CD14-positive monocyte (primary cell): Measurements from ENCODE around the gene GPC6. TPM values are rescaled to one million over a fixed set of nuclear protein-coding genes. Genes with fewer than 3 reads are reported as not detected.

Experiments used
- DNase-seq, 3 donors: peaks; one replicate each; pipeline ENCODE4 v3.0.0-alpha.2; 2011 to 2022
- H2AFZ ChIP-seq: 2 replicates; pipeline ENCODE4 v1.6.0; 2012; ENCODE audit warnings: mild to moderate bottlenecking, low read depth, low read length, inconsistent platforms; ENCODE audit not compliant: insufficient read depth, poor library complexity, severe bottlenecking
- H3K27ac ChIP-seq, 2 donors: 1 replicate in 1 of 2; 2 replicates in 1 of 2; pipeline ENCODE4 v1.5.1; 2012 to 2013; ENCODE audit warnings: low read length in 2 of 2, control low read depth in 1 of 2, inconsistent platforms in 1 of 2, low read depth in 1 of 2, mild to moderate bottlenecking in 1 of 2
- H3K27me3 ChIP-seq, 2 donors: one replicate each; pipeline versions ENCODE4 v1.6.0 to v1.6.1; 2011 to 2013; ENCODE audit warnings: low read length in 2 of 2; ENCODE audit not compliant: control insufficient read depth in 2 of 2, insufficient read depth in 2 of 2
- H3K36me3 ChIP-seq, 2 donors: replicated peaks in 1 of 2; 1 replicate in 1 of 2; 2 replicates in 1 of 2; pipeline versions ENCODE4 v1.5.1 to v1.6.1; 2012 to 2013; ENCODE audit warnings: low read length in 2 of 2, control low read depth in 1 of 2, inconsistent platforms in 1 of 2, mild to moderate bottlenecking in 1 of 2; ENCODE audit not compliant: insufficient read depth in 2 of 2, control insufficient read depth in 1 of 2
- H3K4me1 ChIP-seq, 2 donors: 1 replicate in 1 of 2; 2 replicates in 1 of 2; pipeline versions ENCODE4 v1.5.1 to v1.6.1; 2012 to 2013; ENCODE audit warnings: low read length in 2 of 2, control low read depth in 1 of 2, inconsistent platforms in 1 of 2, mild to moderate bottlenecking in 1 of 2, moderate library complexity in 1 of 2; ENCODE audit not compliant: insufficient read depth in 2 of 2, control insufficient read depth in 1 of 2
- H3K4me2 ChIP-seq: replicated peaks from 2 replicates; pipeline ENCODE3; 2012; ENCODE audit warnings: low read length, moderate library complexity, mild to moderate bottlenecking; ENCODE audit not compliant: poor library complexity, severe bottlenecking; ENCODE audit errors: extremely low read depth
- H3K4me3 ChIP-seq, 3 experiments: fragments of 200-600 bp in 1 of 3; sonication (generic) in 1 of 3; replicated peaks in 1 of 3; 1 replicate in 2 of 3; 2 replicates in 1 of 3; pipeline ENCODE4 v1.5.1; 2011 to 2013; ENCODE audit warnings: low read length in 3 of 3, mild to moderate bottlenecking in 3 of 3, control low read depth in 2 of 3, low read depth in 2 of 3, inconsistent platforms in 1 of 3, moderate library complexity in 1 of 3
- H3K79me2 ChIP-seq: 2 replicates; pipeline ENCODE4 v1.6.0; 2012; ENCODE audit warnings: mild to moderate bottlenecking, control low read depth, inconsistent platforms, low read length, moderate library complexity; ENCODE audit not compliant: insufficient read depth
- H3K9ac ChIP-seq: 2 replicates; pipeline ENCODE4 v1.6.0; 2017; ENCODE audit warnings: low read length, mild to moderate bottlenecking; ENCODE audit not compliant: insufficient read depth, poor library complexity, severe bottlenecking
- H3K9me3 ChIP-seq, 2 donors: replicated peaks in 1 of 2; 1 replicate in 1 of 2; 2 replicates in 1 of 2; pipeline versions ENCODE4 v1.5.1 to v1.6.1; 2012 to 2013; ENCODE audit warnings: low read length in 2 of 2, control low read depth in 1 of 2; ENCODE audit not compliant: control insufficient read depth in 1 of 2, insufficient read depth in 1 of 2
- H4K20me1 ChIP-seq: 2 replicates; pipeline ENCODE4 v1.6.0; 2012; ENCODE audit warnings: mild to moderate bottlenecking, low read length, control low read depth, moderate library complexity; ENCODE audit not compliant: insufficient read depth
- H3K27ac Mint-ChIP-seq, 7 donors: one replicate each; pipeline ENCODE4 v1.8.0; 2020; ENCODE audit warnings: mild to moderate bottlenecking in 7 of 7, mixed read lengths in 7 of 7, moderate library complexity in 6 of 7, inconsistent platforms in 2 of 7
- H3K27me3 Mint-ChIP-seq, 3 donors: one replicate each; pipeline ENCODE4 v1.8.0; 2021 to 2022; ENCODE audit warnings: low read depth in 3 of 3, mild to moderate bottlenecking in 3 of 3, mixed read lengths in 3 of 3, moderate library complexity in 3 of 3, inconsistent platforms in 1 of 3
- H3K36me3 Mint-ChIP-seq, 2 donors: one replicate each; pipeline ENCODE4 v1.8.0; 2020; ENCODE audit warnings: mixed read lengths in 2 of 2, inconsistent platforms in 1 of 2, mild to moderate bottlenecking in 1 of 2
- H3K4me1 Mint-ChIP-seq: one replicate; pipeline ENCODE4 v1.8.0; 2020; ENCODE audit warnings: mild to moderate bottlenecking, mixed read lengths
- H3K4me3 Mint-ChIP-seq, 2 donors: one replicate each; pipeline ENCODE4 v1.8.0; 2020; ENCODE audit warnings: mild to moderate bottlenecking in 2 of 2, mixed read lengths in 2 of 2, moderate library complexity in 1 of 2
- H3K9me3 Mint-ChIP-seq, 7 donors: one replicate each; pipeline ENCODE4 v1.8.0; 2020 to 2022; ENCODE audit warnings: mixed read lengths in 7 of 7, mild to moderate bottlenecking in 6 of 7, moderate library complexity in 6 of 7, inconsistent platforms in 2 of 7
- WGBS: methylation state at CpG from one replicate; pipeline ENCODE4 v1.1.5; 2013; ENCODE audit warnings: missing lambda C conversion rate; ENCODE audit not compliant: insufficient coverage; 5-methylcytosine and 5-hydroxymethylcytosine counted together
- intact Hi-C, 2 donors: fragments of 100-400 bp; cut with micrococcal nuclease; formaldehyde crosslinking; loops; one replicate each; pipeline versions ENCODE4 v1.15.0 to v1.15.1; 2023
- polyA plus RNA-seq, 3 donors: library from polyadenylated mRNA; depleted of rRNA in 1 of 3; unstranded in 2 of 3; stranded (reverse) in 1 of 3; fragments of 300-500 nt in 2 of 3; fragments of >200 nt in 1 of 3; fragmentation: Illumina TruSeq in 2 of 3; gene quantifications; 1 replicate in 2 of 3; 2 replicates in 1 of 3; pipeline ENCODE4 v1.2.3, GENCODE V29; 2012 to 2021
- TF ChIP-seq, protein P1 (sequence below): fragments of 200-600 bp; IDR thresholded peaks from one replicate; pipeline ENCODE4 v1.8.0; 2022; ENCODE audit warnings: antibody characterized with exemption, mild to moderate bottlenecking

Gene GPC6
- polyA plus RNA-seq, 3 donors, result not detected

DNA sequence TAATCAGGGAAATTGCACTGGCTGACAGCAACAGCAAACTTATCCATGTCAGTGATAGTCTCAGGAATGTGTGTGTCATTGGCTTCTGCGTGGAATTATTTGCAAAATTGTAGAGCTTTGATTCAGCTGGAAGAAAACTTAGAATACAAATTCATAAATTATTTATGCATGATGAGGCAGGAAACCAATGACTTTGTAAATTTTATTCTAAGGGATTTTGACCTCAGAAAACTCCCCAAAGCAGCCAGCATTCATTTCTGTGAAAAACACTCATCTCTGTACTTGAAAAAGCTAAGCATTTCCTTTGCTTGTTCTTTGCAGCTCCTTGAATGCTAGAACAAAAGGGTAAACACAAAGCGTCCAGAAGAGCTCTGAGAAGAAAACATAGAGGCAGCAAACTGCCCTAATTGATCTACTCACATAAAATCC is 1090.5 kb downstream of the GPC6 start:
- no peaks in the 10 kb centered on the region for H3K79me2 ChIP-seq
- no peak overlapping the region for H3K27ac ChIP-seq
- intact Hi-C loops, result no loop called here
- no peaks in the 10 kb centered on the region for H3K27me3 ChIP-seq
- no peak overlapping the region for H3K4me2 ChIP-seq
- TF ChIP-seq, protein P1, sequence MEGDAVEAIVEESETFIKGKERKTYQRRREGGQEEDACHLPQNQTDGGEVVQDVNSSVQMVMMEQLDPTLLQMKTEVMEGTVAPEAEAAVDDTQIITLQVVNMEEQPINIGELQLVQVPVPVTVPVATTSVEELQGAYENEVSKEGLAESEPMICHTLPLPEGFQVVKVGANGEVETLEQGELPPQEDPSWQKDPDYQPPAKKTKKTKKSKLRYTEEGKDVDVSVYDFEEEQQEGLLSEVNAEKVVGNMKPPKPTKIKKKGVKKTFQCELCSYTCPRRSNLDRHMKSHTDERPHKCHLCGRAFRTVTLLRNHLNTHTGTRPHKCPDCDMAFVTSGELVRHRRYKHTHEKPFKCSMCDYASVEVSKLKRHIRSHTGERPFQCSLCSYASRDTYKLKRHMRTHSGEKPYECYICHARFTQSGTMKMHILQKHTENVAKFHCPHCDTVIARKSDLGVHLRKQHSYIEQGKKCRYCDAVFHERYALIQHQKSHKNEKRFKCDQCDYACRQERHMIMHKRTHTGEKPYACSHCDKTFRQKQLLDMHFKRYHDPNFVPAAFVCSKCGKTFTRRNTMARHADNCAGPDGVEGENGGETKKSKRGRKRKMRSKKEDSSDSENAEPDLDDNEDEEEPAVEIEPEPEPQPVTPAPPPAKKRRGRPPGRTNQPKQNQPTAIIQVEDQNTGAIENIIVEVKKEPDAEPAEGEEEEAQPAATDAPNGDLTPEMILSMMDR, result no peak
- no peak overlapping the region for H3K4me3 ChIP-seq
- Mint-ChIP-seq H3K27me3 (peaks cover 0 to 2% (median 0%) of the 10 kb centered on the region in 3 donors), H3K4me1 (no peaks in the 10 kb centered on the region), H3K27ac (no peak overlapping the region), H3K9me3 (peaks cover 0 to 4% (median 0%) of the 10 kb centered on the region in 7 donors), H3K36me3 (no peaks in the 10 kb centered on the region), H3K4me3 (no peak overlapping the region)
- H3K9me3 ChIP-seq, result no peaks in the 10 kb centered on the region
- H3K36me3 ChIP-seq, result no peaks in the 10 kb centered on the region
- no CpG with 5 or more reads among the region's 2 CpGs for WGBS
- no peak overlapping the region for H2AFZ ChIP-seq
- DNase-seq, result no peak
- no peak overlapping the region for H3K9ac ChIP-seq
- no peaks in the 10 kb centered on the region for H3K4me1 ChIP-seq
- H4K20me1 ChIP-seq, result no peaks in the 10 kb centered on the region

DNA sequence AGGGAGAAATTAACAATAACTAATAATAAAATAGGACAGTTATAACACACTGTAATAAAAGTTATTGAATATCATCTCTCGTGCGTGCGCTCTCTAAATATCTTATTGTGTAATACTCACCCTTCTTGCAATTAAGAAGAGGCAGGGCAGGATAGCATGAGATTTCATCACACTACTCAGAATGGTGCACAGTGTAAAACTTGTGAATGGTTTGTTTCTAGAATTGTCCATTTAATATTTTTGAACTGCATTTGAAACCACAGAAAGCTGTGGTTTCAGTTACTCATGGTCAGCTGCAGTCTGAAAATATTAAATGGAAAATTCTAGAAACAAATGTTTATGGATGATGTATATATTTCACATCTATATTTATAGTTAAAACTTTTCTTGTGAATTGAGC is 1091.8 kb downstream of the GPC6 start:
- WGBS, result no CpG with 5 or more reads among the region's 3 CpGs
- H3K36me3 ChIP-seq, result no peaks in the 10 kb centered on the region

More for the DNA sequence above, 1091.8 kb downstream of the GPC6 start:
- no peak overlapping the region for H3K4me3 ChIP-seq
- H3K4me1 ChIP-seq, result no peaks in the 10 kb centered on the region
- no peak for DNase-seq
- H3K4me2 ChIP-seq, result no peak overlapping the region
- Mint-ChIP-seq H3K4me1 (peaks cover 4% of the 10 kb centered on the region), H3K9me3 (peaks cover 0 to 4% (median 0%) of the 10 kb centered on the region in 7 donors), H3K4me3 (no peak overlapping the region), H3K27ac (no peak overlapping the region), H3K36me3 (no peaks in the 10 kb centered on the region), H3K27me3 (no peaks in the 10 kb centered on the region)
- no peaks in the 10 kb centered on the region for H3K27me3 ChIP-seq
- TF ChIP-seq, protein P1, result no peak
- no peak overlapping the region for H3K9ac ChIP-seq
- no peak overlapping the region for H2AFZ ChIP-seq
- no peaks in the 10 kb centered on the region for H3K9me3 ChIP-seq
- H3K27ac ChIP-seq, result no peak overlapping the region
- intact Hi-C loops, result no loop called here
- H4K20me1 ChIP-seq, result no peaks in the 10 kb centered on the region
- H3K79me2 ChIP-seq, result no peaks in the 10 kb centered on the region
